Endothelial cell of umbilical vein (primary cell): Measurements from ENCODE around the gene CARMIL1.

Experiments
- CTCF ChIP-seq, 2 donors: IDR thresholded peaks; 1 replicate in 1 of 2; 2 replicates in 1 of 2; pipeline ENCODE4 v1.5.1; 2011; ENCODE audit warnings: low read length in 2 of 2, mild to moderate bottlenecking in 2 of 2, moderate library complexity in 2 of 2, control low read depth in 1 of 2, inconsistent platforms in 1 of 2, low read depth in 1 of 2; ENCODE audit not compliant: insufficient read depth in 1 of 2; ENCODE audit errors: extremely low read depth in 1 of 2
- EZH2 ChIP-seq: IDR thresholded peaks from 2 replicates; pipeline ENCODE4 v1.6.1; 2012; ENCODE audit warnings: borderline replicate concordance, low read depth, mild to moderate bottlenecking, moderate library complexity, low read length, inconsistent platforms; ENCODE audit not compliant: severe bottlenecking
- MAX ChIP-seq: IDR thresholded peaks from 2 replicates; pipeline ENCODE4 v1.6.1; 2011; ENCODE audit not compliant: insufficient read depth, insufficient read length

- no peak for TF ChIP-seq CTCF (IDR thresholded peaks at IDR 0.05; ENCODE audit: extremely low read depth in 1 of 2, insufficient read depth in 1 of 2, low read depth in 1 of 2, low read length in 2 of 2)
- no peak for TF ChIP-seq MAX
- no peak for TF ChIP-seq EZH2
Observed at GRCh38 chr6:25414755-25415154, 135.6 kb downstream of the CARMIL1 start.
